Coronary artery (tissue), 2 donors: ENCODE measurements around the gene WDR18.

ENCODE experiments used
- DNase-seq: peaks from one replicate; pipeline ENCODE4 v3.0.0-alpha.2; 2017; ENCODE audit warnings: low spot score
- H3K27ac ChIP-seq, 2 donors: fragments of 200-600 bp; sonication (generic); one replicate each; pipeline ENCODE4 v1.5.1; 2016 to 2019
- H3K4me3 ChIP-seq: fragments of 200-600 bp; sonication (generic); 2 replicates; pipeline ENCODE4 v1.5.1; 2016; ENCODE audit warnings: mild to moderate bottlenecking, moderate library complexity
- CTCF ChIP-seq: fragments of 200-600 bp; sonication (generic); IDR thresholded peaks from one replicate; pipeline ENCODE4 v1.5.1; 2019; ENCODE audit warnings: antibody characterized with exemption

WDR18 gene

GRCh38 chr19:1014161-1015060 is 30.3 kb downstream of the WDR18 start:
- no peak overlapping the region for H3K27ac ChIP-seq
- DNase-seq = no peak
- no peak for TF ChIP-seq CTCF
- H3K4me3 ChIP-seq = no peak overlapping the region

- H3K27ac ChIP-seq = no peak overlapping the region
- no peak for DNase-seq
- TF ChIP-seq CTCF = no peak
- no peak overlapping the region for H3K4me3 ChIP-seq
These were observed 31.1 kb downstream of the WDR18 start for GRCh38 chr19:1015061-1015781.

GRCh38 chr19:1015782-1016646 is 31.9 kb downstream of the WDR18 start:
- DNase-seq = no peak
- no peak for TF ChIP-seq CTCF
- H3K27ac ChIP-seq = peak overlapping the region in 1 of 2 donors; percentile 69
- H3K4me3 ChIP-seq = peak overlapping the region; percentile 49

GRCh38 chr19:1016647-1017114 is 32.5 kb downstream of the WDR18 start:
- no peak for TF ChIP-seq CTCF
- no peak for DNase-seq
- H3K27ac ChIP-seq = peak overlapping the region in 1 of 2 donors; percentile 69
- H3K4me3 ChIP-seq = peak overlapping the region; percentile 49

- Histone ChIP-seq H3K27ac (peak overlapping the region in 1 of 2 donors; percentile 69), H3K4me3 (peak overlapping the region; percentile 49)
- TF ChIP-seq CTCF = no peak
- no peak for DNase-seq
These were observed 33.2 kb downstream of the WDR18 start for GRCh38 chr19:1017115-1017905.

GRCh38 chr19:1017906-1018305 is 33.8 kb downstream of the WDR18 start:
- Histone ChIP-seq H3K27ac (no peak overlapping the region), H3K4me3 (peak overlapping the region; percentile 49)
- DNase-seq = no peak
- TF ChIP-seq CTCF = no peak
